ENCODE data around the gene PARM1. TPM values are rescaled to one million over a fixed set of nuclear protein-coding genes. Genes with fewer than 3 reads are reported as not detected.

Gene PARM1
- total RNA-seq, 2 donors from 2014 or later = 105 to 133 TPM

GRCh38 chr4:74999714-75000309, 66.9 kb downstream of the PARM1 start:
- no peak overlapping the region for H3K4me3 ChIP-seq
- no peak for DNase-seq (ENCODE audit: low spot score)
- no peak for TF ChIP-seq POLR2AphosphoS5 (IDR thresholded peaks at IDR 0.05)
- no peak for TF ChIP-seq POLR2A (IDR thresholded peaks at IDR 0.05)
- TF ChIP-seq CTCF (IDR thresholded peaks at IDR 0.05) = no peak
- H3K36me3 ChIP-seq = no peaks in the 10 kb centered on the region
- no peak overlapping the region for H3K27ac ChIP-seq
- H3K4me1 ChIP-seq (replicated peaks) = no peaks in the 10 kb centered on the region
- 81% methylated on average over 6 of the region's 6 CpGs for WGBS
- H3K27me3 ChIP-seq (replicated peaks; ENCODE audit: insufficient read depth) = no peaks in the 10 kb centered on the region
- intact Hi-C loops (cut with DNase I) = loop anchor here (10.0 kb wide), 1 partner anchor 65 kb away; the partner anchor contains the start of gene PARM1
- no peaks in the 10 kb centered on the region for H3K9me3 ChIP-seq

GRCh38 chr4:75001871-75002270, 69.0 kb downstream of the PARM1 start:
- Histone ChIP-seq H3K4me1 (replicated peaks) (no peaks in the 10 kb centered on the region), H3K27ac (no peak overlapping the region), H3K9me3 (no peaks in the 10 kb centered on the region), H3K4me3 (no peak overlapping the region), H3K36me3 (no peaks in the 10 kb centered on the region), H3K27me3 (replicated peaks; ENCODE audit: insufficient read depth) (no peaks in the 10 kb centered on the region)
- no peak for TF ChIP-seq POLR2AphosphoS5 (IDR thresholded peaks at IDR 0.05)
- no peak for TF ChIP-seq POLR2A (IDR thresholded peaks at IDR 0.05)
- no peak for TF ChIP-seq CTCF (IDR thresholded peaks at IDR 0.05)
- intact Hi-C loops (cut with DNase I) = loop anchor here (10.0 kb wide), 1 partner anchor 67 kb away; the partner anchor contains the start of gene PARM1
- 97% methylated on average over 2 of the region's 2 CpGs for WGBS
- DNase-seq (ENCODE audit: low spot score) = no peak

GRCh38 chr4:75002381-75002780, 69.5 kb downstream of the PARM1 start:
- H3K27ac ChIP-seq = no peak overlapping the region
- H3K36me3 ChIP-seq = no peaks in the 10 kb centered on the region
- H3K4me1 ChIP-seq (replicated peaks) = no peaks in the 10 kb centered on the region
- no peaks in the 10 kb centered on the region for H3K9me3 ChIP-seq
- intact Hi-C loops (cut with DNase I) = loop anchor here (10.0 kb wide), 1 partner anchor 68 kb away; the partner anchor contains the start of gene PARM1
- TF ChIP-seq CTCF (IDR thresholded peaks at IDR 0.05) (no peak), POLR2A (IDR thresholded peaks at IDR 0.05) (no peak), POLR2AphosphoS5 (IDR thresholded peaks at IDR 0.05) (no peak)
- no peaks in the 10 kb centered on the region for H3K27me3 ChIP-seq (replicated peaks; ENCODE audit: insufficient read depth)
- WGBS = 84% methylated on average over 2 of the region's 2 CpGs
- H3K4me3 ChIP-seq = no peak overlapping the region
- no peak for DNase-seq (ENCODE audit: low spot score)

- Histone ChIP-seq H3K36me3 (no peaks in the 10 kb centered on the region), H3K9me3 (no peaks in the 10 kb centered on the region), H3K4me1 (replicated peaks) (no peaks in the 10 kb centered on the region), H3K27me3 (replicated peaks; ENCODE audit: insufficient read depth) (no peaks in the 10 kb centered on the region), H3K4me3 (no peak overlapping the region), H3K27ac (no peak overlapping the region)
- DNase-seq (ENCODE audit: low spot score) = no peak
- no peak for TF ChIP-seq CTCF (IDR thresholded peaks at IDR 0.05)
- TF ChIP-seq POLR2A (IDR thresholded peaks at IDR 0.05) = no peak
- TF ChIP-seq POLR2AphosphoS5 (IDR thresholded peaks at IDR 0.05) = no peak
- intact Hi-C loops (cut with DNase I) = loop anchor here (10.0 kb wide), 1 partner anchor 69 kb away; the partner anchor contains the start of gene PARM1
Measured at GRCh38 chr4:75003979-75004378, 71.1 kb downstream of the PARM1 start.
